Activated CD4-positive, alpha-beta T cell treated with anti-CD3 and anti-CD28 coated beads for 36 hours (primary cell): Measurements from ENCODE around the gene PCDHA4. TPM values are rescaled to one million over a fixed set of nuclear protein-coding genes. Genes with fewer than 3 reads are reported as not detected.
"Not testable (repeated sequence)": the region's sequence is repeated elsewhere in the genome, so short reads cannot be mapped to it uniquely, and the experiment has no call there.

Experiments used
- ATAC-seq: fragments of 200-7000 bp; cut with Tn5 transposase; one replicate; pipeline ENCODE4 v1.10.0; 2021; ENCODE audit warnings: mild to moderate bottlenecking, moderate library complexity
- CTCF ChIA-PET: fragments of 350-600 bp; sonication (Branson Sonifier 250); formaldehyde crosslinking; loops from one replicate; lab custom pipeline; 2021; ENCODE audit warnings: antibody characterized with exemption; lab: Charles Lee
- POLR2A ChIA-PET: fragments of 350-600 bp; sonication (Branson Sonifier 250); formaldehyde crosslinking; loops from one replicate; lab custom pipeline; 2021; ENCODE audit warnings: antibody characterized with exemption, inconsistent platforms; lab: Charles Lee
- DNase-seq: peaks from one replicate; pipeline ENCODE4 v3.0.0-alpha.2; 2020
- H3K27ac Mint-ChIP-seq: one replicate; pipeline ENCODE4 v1.8.0; 2021; ENCODE audit warnings: mixed read lengths
- H3K27me3 Mint-ChIP-seq: one replicate; pipeline ENCODE4 v1.8.0; 2021; ENCODE audit warnings: mixed read lengths
- H3K36me3 Mint-ChIP-seq: one replicate; pipeline ENCODE4 v1.8.0; 2021; ENCODE audit warnings: low read depth, mixed read lengths
- H3K4me1 Mint-ChIP-seq: one replicate; pipeline ENCODE4 v1.8.0; 2021; ENCODE audit warnings: mixed read lengths
- H3K4me3 Mint-ChIP-seq: one replicate; pipeline ENCODE4 v1.8.0; 2021; ENCODE audit warnings: mild to moderate bottlenecking, moderate library complexity, mixed read lengths
- H3K9me3 Mint-ChIP-seq: one replicate; pipeline ENCODE4 v1.8.0; 2021; ENCODE audit warnings: low read depth, mixed read lengths
- intact Hi-C, 2 experiments: fragments of 100-400 bp; cut with DNase I in 1 of 2; cut with micrococcal nuclease in 1 of 2; formaldehyde crosslinking; loops; one replicate each; pipeline versions ENCODE4 v1.14.2 to v1.15.1; 2022 to 2024; cut with DNase I, micrococcal nuclease
- total RNA-seq, 2 experiments: library from RNA; stranded (reverse); gene quantifications; one replicate each; pipeline ENCODE4 v1.2.3, GENCODE V29; 2021

Gene PCDHA4
- total RNA-seq, 2 experiments from 2014 or later: not detected

DNA sequence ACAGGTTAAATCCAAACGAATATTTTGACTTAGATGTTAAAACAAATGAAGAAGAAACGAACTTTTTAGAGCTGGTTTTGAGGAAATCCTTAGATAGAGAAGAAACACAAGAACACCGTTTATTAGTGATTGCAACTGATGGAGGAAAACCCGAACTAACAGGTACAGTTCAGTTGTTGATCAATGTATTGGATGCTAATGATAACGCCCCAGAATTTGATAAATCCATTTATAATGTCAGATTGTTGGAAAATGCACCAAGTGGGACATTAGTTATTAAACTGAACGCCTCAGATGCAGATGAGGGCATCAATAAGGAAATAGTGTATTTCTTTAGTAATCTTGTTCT, 15.4 kb downstream of the PCDHA4 start:
- Mint-ChIP-seq H3K4me3 (no peak overlapping the region), H3K27me3 (peaks cover 9% of the 10 kb centered on the region), H3K36me3 (peaks cover 3% of the 10 kb centered on the region), H3K27ac (no peak overlapping the region), H3K9me3 (peaks cover 8% of the 10 kb centered on the region), H3K4me1 (no peaks in the 10 kb centered on the region)
- DNase-seq: no peak
- intact Hi-C loops: no loop called here
- CTCF ChIA-PET: interaction anchor here (1.6 kb wide), 1 partner anchor 17 kb away, joined by 6 read pairs; no protein-coding TSS in a partner anchor
- no peak for ATAC-seq
- POLR2A ChIA-PET: no interaction called here

DNA sequence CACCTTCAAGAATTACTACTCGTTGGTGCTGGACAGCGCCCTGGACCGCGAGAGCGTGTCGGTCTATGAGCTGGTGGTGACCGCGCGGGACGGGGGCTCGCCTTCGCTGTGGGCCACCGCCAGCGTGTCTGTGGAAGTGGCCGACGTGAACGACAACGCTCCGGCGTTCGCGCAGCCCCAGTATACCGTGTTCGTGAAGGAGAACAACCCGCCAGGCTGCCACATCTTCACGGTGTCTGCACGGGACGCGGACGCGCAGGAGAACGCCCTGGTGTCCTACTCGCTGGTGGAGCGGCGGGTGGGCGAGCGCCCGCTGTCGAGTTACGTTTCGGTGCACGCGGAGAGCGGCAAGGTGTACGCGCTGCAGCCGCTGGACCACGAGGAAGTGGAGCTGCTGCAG, 16.1 kb downstream of the PCDHA4 start:
- CTCF ChIA-PET, ATAC-seq, intact Hi-C loops, H3K4me1 Mint-ChIP-seq, H3K9me3 Mint-ChIP-seq, H3K27ac Mint-ChIP-seq, H3K4me3 Mint-ChIP-seq, DNase-seq, POLR2A ChIA-PET, H3K36me3 Mint-ChIP-seq: not testable (repeated sequence)
- H3K27me3 Mint-ChIP-seq: peaks cover 14% of the 10 kb centered on the region

DNA sequence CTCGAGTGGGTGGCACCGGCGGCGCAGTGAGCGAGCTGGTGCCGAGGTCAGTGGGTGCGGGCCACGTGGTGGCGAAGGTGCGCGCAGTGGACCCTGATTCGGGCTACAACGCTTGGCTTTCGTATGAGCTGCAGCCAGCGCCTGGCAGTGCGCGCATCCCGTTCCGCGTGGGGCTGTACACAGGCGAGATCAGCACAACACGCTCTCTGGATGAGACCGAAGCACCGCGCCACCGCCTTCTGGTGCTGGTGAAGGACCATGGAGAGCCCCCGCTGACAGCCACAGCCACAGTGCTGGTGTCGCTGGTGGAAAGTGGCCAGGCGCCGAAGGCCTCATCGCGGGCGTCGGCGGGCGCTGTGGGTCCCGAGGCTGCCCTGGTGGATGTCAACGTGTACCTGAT, 16.6 kb downstream of the PCDHA4 start:
- intact Hi-C loops: no loop called here
- ATAC-seq (no peak), DNase-seq (no peak)
- Mint-ChIP-seq H3K4me3 (no peak overlapping the region), H3K27ac (no peak overlapping the region), H3K36me3 (peaks cover 9% of the 10 kb centered on the region), H3K4me1 (no peaks in the 10 kb centered on the region), H3K27me3 (peaks cover 16% of the 10 kb centered on the region), H3K9me3 (peaks cover 11% of the 10 kb centered on the region)
- POLR2A ChIA-PET: no interaction called here
- CTCF ChIA-PET: no interaction called here

DNA sequence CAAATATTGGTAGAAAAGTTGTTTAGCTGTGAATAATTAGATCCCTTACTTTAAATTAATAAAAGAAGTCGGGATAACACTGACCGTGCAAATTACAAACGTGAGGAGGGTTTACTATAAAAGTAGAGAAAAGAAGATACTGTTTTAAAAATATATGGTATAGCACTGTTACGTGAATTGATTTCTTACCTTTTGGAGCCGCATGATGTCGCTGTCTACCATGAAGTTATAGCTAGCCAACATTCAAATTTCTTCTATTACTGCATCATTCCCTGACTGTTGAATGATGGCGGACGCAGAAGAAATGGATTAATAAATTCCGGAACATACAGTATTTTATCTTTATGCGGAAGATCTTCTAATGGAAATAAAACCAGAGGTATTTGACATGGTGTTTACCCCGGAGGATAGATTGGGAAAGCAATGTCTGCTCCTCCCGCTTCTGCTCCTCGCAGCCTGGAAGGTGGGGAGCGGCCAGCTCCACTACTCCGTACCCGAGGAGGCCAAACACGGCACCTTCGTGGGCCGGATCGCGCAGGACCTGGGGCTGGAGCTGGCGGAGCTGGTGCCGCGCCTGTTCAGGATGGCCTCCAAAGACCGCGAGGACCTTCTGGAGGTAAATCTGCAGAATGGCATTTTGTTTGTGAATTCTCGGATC, 21.0 kb downstream of the PCDHA4 start, which contains the start of gene PCDHA6:
PCDHA6 (plus strand) TSS at position 257 of the 658 bp plus-strand sequence; CDS start at position 389, 132 bp downstream.
- intact Hi-C loops: no loop called here
- DNase-seq (no peak), ATAC-seq (no peak)
- Mint-ChIP-seq H3K27ac (no peak within 1 kb of the TSS), H3K4me1 (no peaks in the 10 kb centered on the region), H3K27me3 (peaks cover 25% of the 10 kb centered on the region), H3K4me3 (no peak within 1 kb of the TSS), H3K9me3 (peaks cover 13% of the 10 kb centered on the region), H3K36me3 (peaks cover 13% of the 10 kb centered on the region)
- ChIA-PET CTCF (interaction anchor here (2.4 kb wide), 1 partner anchor 13 kb away, joined by 9 read pairs; the partner anchor contains the start of gene PCDHA8), POLR2A (no interaction called here)

DNA sequence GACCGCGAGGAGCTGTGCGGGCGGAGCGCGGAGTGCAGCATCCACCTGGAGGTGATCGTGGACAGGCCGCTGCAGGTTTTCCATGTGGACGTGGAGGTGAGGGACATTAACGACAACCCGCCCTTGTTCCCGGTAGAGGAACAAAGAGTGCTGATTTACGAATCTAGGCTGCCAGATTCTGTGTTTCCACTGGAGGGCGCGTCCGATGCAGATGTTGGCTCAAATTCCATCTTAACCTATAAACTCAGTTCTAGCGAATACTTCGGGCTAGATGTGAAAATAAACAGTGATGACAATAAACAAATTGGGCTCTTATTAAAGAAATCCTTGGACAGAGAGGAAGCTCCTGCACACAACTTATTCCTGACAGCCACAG, 21.5 kb downstream of the PCDHA4 start:
- no peaks in the 10 kb centered on the region for H3K4me1 Mint-ChIP-seq
- peaks cover 15% of the 10 kb centered on the region for H3K9me3 Mint-ChIP-seq
- no peak overlapping the region for H3K4me3 Mint-ChIP-seq
- DNase-seq (no peak), ATAC-seq (no peak)
- no peak overlapping the region for H3K27ac Mint-ChIP-seq
- intact Hi-C loops: no loop called here
- ChIA-PET POLR2A (no interaction called here), CTCF (interaction anchor here (2.4 kb wide), 1 partner anchor 13 kb away, joined by 9 read pairs; the partner anchor contains the start of gene PCDHA8)
- H3K27me3 Mint-ChIP-seq: peaks cover 29% of the 10 kb centered on the region
- H3K36me3 Mint-ChIP-seq: peaks cover 15% of the 10 kb centered on the region

DNA sequence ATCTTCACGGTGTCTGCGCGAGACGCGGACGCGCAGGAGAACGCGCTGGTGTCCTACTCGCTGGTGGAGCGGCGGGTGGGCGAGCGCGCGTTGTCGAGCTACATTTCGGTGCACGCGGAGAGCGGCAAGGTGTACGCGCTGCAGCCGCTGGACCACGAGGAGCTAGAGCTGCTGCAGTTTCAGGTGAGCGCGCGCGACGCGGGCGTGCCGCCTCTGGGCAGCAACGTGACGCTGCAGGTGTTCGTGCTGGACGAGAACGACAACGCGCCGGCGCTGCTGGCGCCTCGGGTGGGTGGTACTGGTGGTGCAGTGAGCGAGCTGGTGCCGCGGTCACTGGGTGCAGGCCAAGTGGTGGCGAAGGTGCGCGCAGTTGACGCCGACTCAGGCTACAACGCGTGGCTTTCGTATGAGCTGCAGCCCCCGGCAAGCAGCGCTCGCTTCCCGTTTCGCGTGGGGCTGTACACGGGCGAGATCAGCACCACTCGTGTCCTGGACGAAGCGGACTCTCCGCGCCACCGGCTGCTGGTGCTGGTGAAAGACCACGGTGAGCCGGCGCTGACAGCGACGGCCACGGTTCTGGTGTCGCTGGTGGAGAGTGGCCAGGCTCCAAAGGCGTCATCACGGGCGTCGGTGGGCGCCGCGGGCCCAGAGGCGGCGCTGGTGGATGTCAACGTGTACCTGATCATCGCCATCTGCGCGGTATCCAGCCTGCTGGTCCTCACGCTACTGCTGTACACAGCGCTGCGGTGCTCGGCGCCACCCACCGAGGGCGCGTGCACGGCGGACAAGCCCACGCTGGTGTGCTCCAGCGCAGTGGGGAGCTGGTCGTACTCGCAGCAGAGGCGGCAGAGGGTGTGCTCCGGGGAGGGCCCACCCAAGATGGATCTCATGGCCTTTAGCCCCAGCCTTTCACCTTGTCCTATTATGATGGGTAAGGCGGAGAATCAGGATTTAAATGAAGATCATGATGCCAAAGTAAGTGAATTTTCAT, 22.9 kb downstream of the PCDHA4 start:
- Mint-ChIP-seq H3K27me3 (peaks cover 35% of the 10 kb centered on the region), H3K9me3 (peaks cover 17% of the 10 kb centered on the region), H3K36me3 (peaks cover 21% of the 10 kb centered on the region)
- POLR2A ChIA-PET, H3K27ac Mint-ChIP-seq, H3K4me1 Mint-ChIP-seq, H3K4me3 Mint-ChIP-seq, ATAC-seq, CTCF ChIA-PET, DNase-seq: not testable (repeated sequence)
- intact Hi-C loops: loop anchor here (5.0 to 10.0 kb wide), 5 partner anchors 38 to 405 kb away; partner anchors contain the start of genes PCDHA1 (in 1 of the 2), PCDHA13 (in 1 of the 2) and PCDHA2 (in 1 of the 2)

DNA sequence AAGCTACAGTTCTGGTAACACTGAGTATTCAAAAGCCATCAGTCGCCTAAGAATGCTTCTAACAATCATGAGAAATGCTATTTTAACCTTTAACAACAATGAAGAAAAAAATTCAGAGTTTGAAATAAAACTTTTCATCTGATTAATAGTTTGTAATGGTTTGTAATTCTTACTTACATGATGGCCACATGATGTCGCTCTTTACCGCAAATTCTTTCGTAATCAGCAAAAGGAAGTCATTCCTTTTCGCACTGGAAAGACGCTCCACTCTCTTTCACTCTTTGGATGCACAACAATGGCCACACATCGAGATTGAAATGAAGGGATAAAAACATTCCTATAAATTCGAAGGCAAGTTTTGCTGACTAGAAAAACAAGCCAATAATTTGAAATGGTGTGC, 27.1 kb downstream of the PCDHA4 start, which contains the start of gene PCDHA7:
PCDHA7 (plus strand) TSS at position 277 of the 400 bp plus-strand sequence; CDS start at position 392, 115 bp downstream.
- intact Hi-C loops: loop anchor here (5.0 to 10.0 kb wide), 5 partner anchors 38 to 401 kb away; partner anchors contain the start of genes PCDHA1 (in 1 of the 2), PCDHA13 (in 1 of the 2) and PCDHA2 (in 1 of the 2)
- ChIA-PET POLR2A (no interaction called here), CTCF (interaction anchor here (0.8 kb wide), 1 partner anchor 91 kb away, joined by 5 read pairs; no protein-coding TSS in a partner anchor)
- Mint-ChIP-seq H3K4me1 (no peaks in the 10 kb centered on the region), H3K4me3 (no peak within 1 kb of the TSS), H3K27me3 (peaks cover 27% of the 10 kb centered on the region), H3K9me3 (peaks cover 7% of the 10 kb centered on the region), H3K27ac (no peak within 1 kb of the TSS), H3K36me3 (peaks cover 14% of the 10 kb centered on the region)
- DNase-seq (no peak), ATAC-seq (no peak)

DNA sequence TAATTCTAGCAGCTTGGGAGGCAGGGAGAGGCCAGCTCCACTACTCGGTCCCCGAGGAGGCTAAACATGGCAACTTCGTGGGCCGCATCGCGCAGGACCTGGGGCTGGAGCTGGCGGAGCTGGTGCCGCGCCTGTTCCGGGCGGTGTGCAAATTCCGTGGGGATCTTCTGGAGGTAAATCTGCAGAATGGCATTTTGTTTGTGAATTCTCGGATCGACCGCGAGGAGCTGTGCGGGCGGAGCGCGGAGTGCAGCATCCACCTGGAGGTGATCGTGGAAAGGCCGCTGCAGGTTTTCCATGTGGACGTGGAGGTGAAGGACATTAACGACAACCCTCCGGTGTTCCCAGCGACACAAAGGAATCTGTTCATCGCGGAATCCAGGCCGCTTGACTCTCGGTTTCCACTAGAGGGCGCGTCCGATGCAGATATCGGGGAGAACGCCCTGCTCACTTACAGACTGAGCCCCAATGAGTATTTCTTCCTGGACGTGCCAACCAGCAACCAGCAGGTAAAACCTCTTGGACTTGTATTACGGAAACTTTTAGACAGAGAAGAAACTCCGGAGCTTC, 27.7 kb downstream of the PCDHA4 start:
- not testable (repeated sequence) for H3K27ac Mint-ChIP-seq
- intact Hi-C loops: loop anchor here (5.0 to 10.0 kb wide), 5 partner anchors 38 to 400 kb away; partner anchors contain the start of genes PCDHA1 (in 1 of the 2), PCDHA13 (in 1 of the 2) and PCDHA2 (in 1 of the 2)
- H3K27me3 Mint-ChIP-seq: peaks cover 27% of the 10 kb centered on the region

DNA sequence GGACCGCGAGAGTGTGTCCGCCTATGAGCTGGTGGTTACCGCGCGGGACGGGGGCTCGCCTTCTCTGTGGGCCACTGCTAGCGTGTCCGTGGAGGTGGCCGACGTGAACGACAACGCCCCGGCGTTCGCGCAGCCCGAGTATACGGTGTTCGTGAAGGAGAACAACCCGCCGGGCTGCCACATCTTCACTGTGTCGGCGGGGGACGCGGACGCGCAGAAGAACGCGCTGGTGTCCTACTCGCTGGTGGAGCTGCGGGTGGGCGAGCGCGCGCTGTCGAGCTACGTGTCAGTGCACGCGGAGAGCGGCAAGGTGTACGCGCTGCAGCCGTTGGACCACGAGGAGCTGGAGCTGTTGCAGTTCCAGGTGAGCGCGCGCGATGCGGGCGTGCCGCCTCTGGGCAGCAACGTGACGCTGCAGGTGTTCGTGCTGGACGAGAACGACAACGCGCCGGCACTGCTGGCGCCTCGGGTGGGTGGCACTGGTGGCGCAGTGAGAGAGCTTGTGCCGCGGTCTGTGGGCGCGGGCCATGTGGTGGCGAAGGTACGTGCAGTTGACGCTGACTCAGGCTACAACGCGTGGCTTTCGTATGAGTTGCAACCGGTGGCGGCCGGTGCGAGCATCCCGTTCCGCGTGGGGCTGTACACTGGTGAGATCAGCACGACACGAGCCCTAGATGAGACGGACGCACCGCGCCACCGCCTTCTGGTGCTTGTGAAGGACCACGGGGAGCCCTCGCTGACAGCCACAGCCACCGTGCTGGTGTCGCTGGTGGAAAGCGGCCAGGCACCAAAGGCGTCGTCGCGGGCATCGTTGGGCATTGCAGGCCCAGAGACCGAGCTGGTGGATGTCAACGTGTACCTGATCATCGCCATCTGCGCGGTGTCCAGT, 29.0 kb downstream of the PCDHA4 start:
- peaks cover 12% of the 10 kb centered on the region for H3K9me3 Mint-ChIP-seq
- no peak for ATAC-seq

More for the DNA sequence above, 27.7 kb downstream of the PCDHA4 start:
- H3K4me1 Mint-ChIP-seq, H3K9me3 Mint-ChIP-seq, ATAC-seq, DNase-seq, H3K4me3 Mint-ChIP-seq, POLR2A ChIA-PET: not testable (repeated sequence)
- CTCF ChIA-PET: interaction anchor here (0.8 kb wide), 1 partner anchor 92 kb away, joined by 5 read pairs; no protein-coding TSS in a partner anchor
- H3K36me3 Mint-ChIP-seq: peaks cover 13% of the 10 kb centered on the region

More for the DNA sequence above, 29.0 kb downstream of the PCDHA4 start:
- Mint-ChIP-seq H3K27me3 (peaks cover 34% of the 10 kb centered on the region), H3K4me1 (no peaks in the 10 kb centered on the region), H3K36me3 (peaks cover 12% of the 10 kb centered on the region), H3K4me3 (no peak overlapping the region), H3K27ac (no peak overlapping the region)
- ChIA-PET POLR2A (no interaction called here), CTCF (interaction anchor here (0.6 to 1.3 kb wide), 2 partner anchors 48 to 91 kb away, joined by 3 to 4 read pairs; no protein-coding TSS in a partner anchor)
- intact Hi-C loops: loop anchor here (10.0 kb wide), 2 partner anchors 49 to 399 kb away; partner anchors contain the start of gene PCDHA13 (in 1 of the 2)
- DNase-seq: no peak
